Sigmoid colon (tissue), 7 donors: ENCODE data around the gene MYH9. TPM values are rescaled to one million over a fixed set of nuclear protein-coding genes. Genes with fewer than 3 reads are reported as not detected.

Experiments
- DNase-seq: peaks from one replicate; pipeline ENCODE4 v3.0.0-alpha.2; 2019
- H3K27ac ChIP-seq, 4 donors: fragments of 200-600 bp; sonication (generic); one replicate each; pipeline ENCODE4 v1.5.1; 2016 to 2019; ENCODE audit warnings: mild to moderate bottlenecking in 1 of 4
- H3K27me3 ChIP-seq, 3 donors: fragments of 200-600 bp; sonication (generic); one replicate each; pipeline ENCODE4 v1.5.1; 2019; ENCODE audit warnings: mild to moderate bottlenecking in 1 of 3
- H3K36me3 ChIP-seq, 4 donors: fragments of 200-600 bp; sonication (generic); one replicate each; pipeline ENCODE4 v1.5.1; 2016 to 2019
- H3K4me1 ChIP-seq, 4 donors: fragments of 200-600 bp; sonication (generic); one replicate each; pipeline ENCODE4 v1.5.1; 2017 to 2019
- H3K4me3 ChIP-seq, 4 donors: fragments of 200-600 bp; sonication (generic); one replicate each; pipeline ENCODE4 v1.5.1; 2017 to 2019; ENCODE audit warnings: mild to moderate bottlenecking in 2 of 4, moderate library complexity in 1 of 4
- H3K9me3 ChIP-seq, 4 donors: fragments of 200-600 bp in 3 of 4; sonication (generic) in 3 of 4; one replicate each; pipeline versions ENCODE4 v1.5.1 to v1.6.1; 2013 to 2019
- EP300 ChIP-seq, 4 donors: sonication (generic); formaldehyde crosslinking; IDR thresholded peaks; one replicate each; pipeline ENCODE4 v1.6.1; 2017; ENCODE audit warnings: antibody characterized with exemption in 4 of 4
- POLR2A ChIP-seq, 2 donors: fragments of 450-650 bp; IDR thresholded peaks; one replicate each; pipeline ENCODE4 v1.6.1; 2016; ENCODE audit warnings: antibody characterized with exemption in 2 of 2, mild to moderate bottlenecking in 2 of 2, moderate library complexity in 2 of 2
- POLR2AphosphoS5 ChIP-seq, 4 donors: sonication (generic); formaldehyde crosslinking; IDR thresholded peaks; one replicate each; pipeline ENCODE4 v1.6.1; 2017; ENCODE audit warnings: antibody characterized with exemption in 4 of 4
- WGBS, 2 donors: extraction: QIAGEN DNeasy Blood & Tissue Kit; methylation state at CpG; one replicate each; pipeline ENCODE4 v1.1.7; 2013; 5-methylcytosine and 5-hydroxymethylcytosine counted together
- intact Hi-C: fragments of 100-400 bp; cut with DNase I; formaldehyde crosslinking; loops from one replicate; pipeline ENCODE4 v1.15.1; 2023
- polyA plus RNA-seq, 3 donors: library from polyadenylated mRNA; stranded (reverse); fragments of 200-250 nt; gene quantifications; one replicate each; pipeline ENCODE4 v1.2.3, GENCODE V29; 2013
- total RNA-seq, 4 donors: library from RNA; depleted of rRNA; stranded (reverse); fragments of >200 nt; gene quantifications; one replicate each; pipeline ENCODE4 v1.1.0, GENCODE V29; 2016
- TF ChIP-seq, protein P1 (sequence below), 4 experiments: fragments of 450-650 bp in 3 of 4; fragments of 200-600 bp in 1 of 4; IDR thresholded peaks; one replicate each; pipeline ENCODE4 v1.5.1; 2016 to 2019; ENCODE audit warnings: antibody characterized with exemption in 4 of 4, mild to moderate bottlenecking in 3 of 4, moderate library complexity in 2 of 4
- donor health status: healthy with polysubstance abuse.
- donor health status: Bipolar disorder and iron deficiency.
- donor health status: healthy.

MYH9 gene
- total and polyA plus RNA-seq, 7 donors = 63.7 to 307 (median 182) TPM

DNA sequence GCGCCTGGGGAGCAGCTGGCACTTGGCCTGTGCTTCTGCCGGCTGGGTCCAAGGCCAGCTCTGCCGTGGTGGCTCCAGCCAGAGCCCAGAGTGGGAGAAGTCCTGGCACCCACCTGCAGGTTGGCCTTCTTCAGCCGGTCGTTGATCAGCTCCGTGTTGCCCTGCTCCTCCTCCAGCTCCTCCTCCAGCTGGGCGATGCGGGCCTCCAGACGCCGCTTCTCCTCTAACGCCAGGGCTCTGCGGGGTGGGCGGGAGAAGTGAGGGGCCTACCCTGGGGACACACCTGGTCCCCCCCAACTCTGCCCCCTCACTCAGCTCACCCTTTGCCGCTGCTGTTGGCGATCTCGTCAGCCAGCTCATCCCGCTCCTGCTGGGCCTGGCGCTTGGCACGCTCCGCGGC is 102.2 kb downstream of the MYH9 start:
- Histone ChIP-seq H3K27ac (peak overlapping the region; percentile 83 to 92 (median 86)), H3K4me1 (peaks cover 0 to 59% (median 23%) of the 10 kb centered on the region in 4 donors), H3K27me3 (no peaks in the 10 kb centered on the region), H3K4me3 (no peak overlapping the region), H3K9me3 (no peaks in the 10 kb centered on the region), H3K36me3 (peaks cover 67 to 94% (median 92%) of the 10 kb centered on the region in 4 donors)
- TF ChIP-seq POLR2A (IDR thresholded peaks at IDR 0.05) (no peak), POLR2AphosphoS5 (IDR thresholded peaks at IDR 0.05) (no peak), EP300 (IDR thresholded peaks at IDR 0.05) (no peak)
- TF ChIP-seq, protein P1, sequence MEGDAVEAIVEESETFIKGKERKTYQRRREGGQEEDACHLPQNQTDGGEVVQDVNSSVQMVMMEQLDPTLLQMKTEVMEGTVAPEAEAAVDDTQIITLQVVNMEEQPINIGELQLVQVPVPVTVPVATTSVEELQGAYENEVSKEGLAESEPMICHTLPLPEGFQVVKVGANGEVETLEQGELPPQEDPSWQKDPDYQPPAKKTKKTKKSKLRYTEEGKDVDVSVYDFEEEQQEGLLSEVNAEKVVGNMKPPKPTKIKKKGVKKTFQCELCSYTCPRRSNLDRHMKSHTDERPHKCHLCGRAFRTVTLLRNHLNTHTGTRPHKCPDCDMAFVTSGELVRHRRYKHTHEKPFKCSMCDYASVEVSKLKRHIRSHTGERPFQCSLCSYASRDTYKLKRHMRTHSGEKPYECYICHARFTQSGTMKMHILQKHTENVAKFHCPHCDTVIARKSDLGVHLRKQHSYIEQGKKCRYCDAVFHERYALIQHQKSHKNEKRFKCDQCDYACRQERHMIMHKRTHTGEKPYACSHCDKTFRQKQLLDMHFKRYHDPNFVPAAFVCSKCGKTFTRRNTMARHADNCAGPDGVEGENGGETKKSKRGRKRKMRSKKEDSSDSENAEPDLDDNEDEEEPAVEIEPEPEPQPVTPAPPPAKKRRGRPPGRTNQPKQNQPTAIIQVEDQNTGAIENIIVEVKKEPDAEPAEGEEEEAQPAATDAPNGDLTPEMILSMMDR (IDR thresholded peaks at IDR 0.05) = no peak
- WGBS, 2 donors = 89 to 93% methylated on average over 21 of the region's 21 CpGs
- DNase-seq = peak; percentile 73
- intact Hi-C loops = no loop called here

DNA sequence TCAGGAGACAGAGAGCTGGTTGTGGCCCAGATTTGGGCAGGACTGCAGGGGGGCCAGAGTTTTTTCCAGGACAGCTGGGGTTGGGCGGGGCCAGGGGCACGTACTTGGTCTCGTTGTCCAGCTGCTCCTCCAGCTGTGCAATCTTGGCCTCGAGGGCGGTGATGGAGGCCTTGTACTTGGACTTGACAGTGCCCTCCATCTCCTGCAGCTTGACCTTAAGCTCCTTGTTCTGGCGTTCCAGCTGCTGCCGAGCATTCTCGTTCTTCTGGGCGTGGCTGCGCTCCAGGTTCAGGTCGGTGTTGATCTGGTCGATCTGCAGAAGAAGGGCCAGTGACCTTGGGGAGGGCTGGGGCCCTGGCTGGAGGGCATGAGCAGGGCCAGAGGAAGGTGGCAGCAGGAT is 102.8 kb downstream of the MYH9 start:
- peak; percentile 76 for DNase-seq
- Histone ChIP-seq H3K4me3 (no peak overlapping the region), H3K36me3 (peaks cover 67 to 93% (median 92%) of the 10 kb centered on the region in 4 donors), H3K27me3 (no peaks in the 10 kb centered on the region), H3K27ac (peak overlapping the region; percentile 83 to 92 (median 86)), H3K4me1 (peaks cover 0 to 62% (median 23%) of the 10 kb centered on the region in 4 donors), H3K9me3 (no peaks in the 10 kb centered on the region)
- WGBS, 2 donors = 63 to 75% methylated on average over 12 of the region's 12 CpGs
- intact Hi-C loops = no loop called here
- TF ChIP-seq, protein P1 (IDR thresholded peaks at IDR 0.05) = no peak
- no peak for TF ChIP-seq EP300 (IDR thresholded peaks at IDR 0.05)
- no peak for TF ChIP-seq POLR2A (IDR thresholded peaks at IDR 0.05)
- TF ChIP-seq POLR2AphosphoS5 (IDR thresholded peaks at IDR 0.05) = no peak

GRCh38 chr22:36284171-36284571 is 103.6 kb downstream of the MYH9 start:
- Histone ChIP-seq H3K27me3 (no peaks in the 10 kb centered on the region), H3K4me3 (no peak overlapping the region), H3K36me3 (peaks cover 66 to 88% (median 85%) of the 10 kb centered on the region in 4 donors), H3K4me1 (peaks cover 0 to 54% (median 21%) of the 10 kb centered on the region in 4 donors), H3K27ac (peak overlapping the region; percentile 4 to 92 (median 86)), H3K9me3 (no peaks in the 10 kb centered on the region)
- intact Hi-C loops = no loop called here
- peak; percentile 66 for DNase-seq
- 94 to 95% methylated on average over 24 of the region's 24 CpGs for WGBS, 2 donors
- TF ChIP-seq POLR2AphosphoS5 (IDR thresholded peaks at IDR 0.05) (peak in 1 of 4 donors; percentile 6), EP300 (IDR thresholded peaks at IDR 0.05) (no peak)

DNA sequence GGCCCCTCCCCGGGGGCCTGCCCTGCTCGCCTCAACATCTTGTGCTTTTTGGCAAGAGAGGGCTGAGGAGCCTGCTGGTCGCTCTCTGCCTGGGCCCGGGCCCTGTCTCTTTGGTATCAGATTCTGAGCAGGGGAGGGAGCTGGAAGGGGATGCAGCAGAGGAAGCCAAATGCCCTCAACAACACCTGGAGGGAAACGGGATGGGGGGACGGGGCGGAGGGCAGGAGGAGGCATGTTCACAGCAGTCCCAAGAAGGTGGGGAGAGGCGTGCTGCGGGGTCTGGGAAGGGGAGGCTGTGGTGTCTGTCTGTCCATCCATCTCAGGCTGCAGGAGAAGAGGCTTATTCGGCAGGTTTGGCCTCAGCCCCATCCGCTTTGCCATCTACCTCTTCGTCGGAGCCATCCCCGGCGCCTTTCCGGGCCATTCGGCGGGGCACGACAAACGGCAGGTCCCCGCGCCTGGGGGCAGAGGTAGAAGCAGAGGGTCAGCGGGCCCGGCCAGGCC is 105.4 kb downstream of the MYH9 start:
- H3K4me1 ChIP-seq = peaks cover 0 to 52% (median 27%) of the 10 kb centered on the region in 4 donors
- no peak overlapping the region for H3K4me3 ChIP-seq
- H3K36me3 ChIP-seq = peaks cover 48 to 70% (median 67%) of the 10 kb centered on the region in 4 donors
- no peaks in the 10 kb centered on the region for H3K27me3 ChIP-seq
- intact Hi-C loops = no loop called here
- peak; percentile 65 for DNase-seq
- no peaks in the 10 kb centered on the region for H3K9me3 ChIP-seq
- TF ChIP-seq POLR2A (IDR thresholded peaks at IDR 0.05) (no peak), POLR2AphosphoS5 (IDR thresholded peaks at IDR 0.05) (no peak), EP300 (IDR thresholded peaks at IDR 0.05) (no peak)
- TF ChIP-seq, protein P1 (IDR thresholded peaks at IDR 0.05) = no peak
- 91 to 92% methylated on average over 24 of the region's 24 CpGs for WGBS, 2 donors
- peak overlapping the region; percentile 4 to 64 (median 34) for H3K27ac ChIP-seq

DNA sequence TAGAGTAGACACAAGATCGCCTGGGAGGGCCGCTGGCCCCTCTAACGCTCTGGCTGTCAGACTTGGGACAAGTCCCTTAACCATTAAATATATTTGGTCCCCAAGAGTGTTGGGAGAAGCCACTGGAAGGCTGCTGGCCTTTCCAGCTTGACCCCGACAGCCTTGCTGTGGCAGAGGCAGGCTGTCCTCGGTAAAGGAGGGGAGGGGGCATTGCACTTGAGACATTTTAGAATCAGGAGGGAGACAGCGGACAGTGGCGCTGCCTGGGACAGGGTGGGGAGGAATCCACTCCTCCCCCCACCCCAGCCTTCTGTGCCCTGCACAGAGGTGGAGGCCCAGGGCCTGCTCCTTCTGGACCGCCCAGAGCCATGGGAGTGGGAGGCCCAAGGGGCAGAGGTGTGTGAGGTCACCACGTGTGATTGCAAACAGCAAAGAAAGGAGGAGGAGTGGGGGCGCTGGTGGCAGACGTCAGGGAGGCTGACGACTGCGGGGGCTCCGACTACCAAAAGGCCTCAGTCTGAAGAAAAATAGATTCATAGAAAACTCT is 105.9 kb downstream of the MYH9 start:
- WGBS, 2 donors = 87 to 88% methylated on average over 14 of the region's 14 CpGs
- H3K36me3 ChIP-seq = peaks cover 44 to 65% (median 62%) of the 10 kb centered on the region in 4 donors
- intact Hi-C loops = no loop called here
- H3K27me3 ChIP-seq = no peaks in the 10 kb centered on the region
- peak overlapping the region in 3 of 4 donors; percentile 10 to 64 (median 58) for H3K27ac ChIP-seq
- no peaks in the 10 kb centered on the region for H3K9me3 ChIP-seq
- peak in 1 of 4 donors; percentile 33 for TF ChIP-seq POLR2AphosphoS5 (IDR thresholded peaks at IDR 0.05)
- no peak for TF ChIP-seq POLR2A (IDR thresholded peaks at IDR 0.05)
- no peak overlapping the region for H3K4me3 ChIP-seq
- H3K4me1 ChIP-seq = peaks cover 0 to 50% (median 23%) of the 10 kb centered on the region in 4 donors
- peak; percentile 59 for DNase-seq
